ENCODE data around the gene B4GALNT2.

- TF ChIP-seq CTCF (IDR thresholded peaks at IDR 0.05; ENCODE audit: borderline replicate concordance, extremely low read depth, low read length, poor library complexity, severe bottlenecking) (no peak), EZH2 (IDR thresholded peaks at IDR 0.05; ENCODE audit: borderline replicate concordance, low read depth, low read length, severe bottlenecking) (no peak)
Observed at GRCh38 chr17:49190932-49191331, 58.4 kb downstream of the B4GALNT2 start.

Data from DND-41 (cell line).